Activated T-helper 1 cell treated with anti-CD3 and anti-CD28 coated beads, Interleukin-12 subunit alpha, Interleukin-12 subunit beta, Interleukin-2, Interleukin-4 antibody, amounts not matched to agents 30 ng/mL and 10 ng/mL and 1 ng/mL, durations not matched to agents 14 hours and 24 hours and 36 hours (primary cell): ENCODE measurements around the gene HHAT. TPM values are rescaled to one million over a fixed set of nuclear protein-coding genes. Genes with fewer than 3 reads are reported as not detected.

Experiments
- DNase-seq: peaks from one replicate; pipeline ENCODE4 v3.0.0; 2021; ENCODE audit warnings: low spot score
- H3K27ac Mint-ChIP-seq: one replicate; pipeline ENCODE4 v1.8.0; 2021; ENCODE audit warnings: mild to moderate bottlenecking, mixed read lengths
- H3K27me3 Mint-ChIP-seq: one replicate; pipeline ENCODE4 v1.8.0; 2022; ENCODE audit warnings: mild to moderate bottlenecking, moderate library complexity, mixed read lengths; ENCODE audit not compliant: insufficient read depth
- H3K36me3 Mint-ChIP-seq: one replicate; pipeline ENCODE4 v1.8.0; 2021; ENCODE audit warnings: low read depth, mixed read lengths
- H3K4me1 Mint-ChIP-seq: one replicate; pipeline ENCODE4 v1.8.0; 2021; ENCODE audit warnings: low read depth, mixed read lengths
- H3K4me3 Mint-ChIP-seq: one replicate; pipeline ENCODE4 v1.8.0; 2021; ENCODE audit warnings: mild to moderate bottlenecking, moderate library complexity, mixed read lengths
- H3K9me3 Mint-ChIP-seq: one replicate; pipeline ENCODE4 v1.8.0; 2021; ENCODE audit warnings: mixed read lengths
- intact Hi-C: fragments of 100-400 bp; cut with micrococcal nuclease; formaldehyde crosslinking; loops from one replicate; pipeline ENCODE4 v1.15.1; 2024
- total RNA-seq: library from RNA; stranded (reverse); gene quantifications from 2 replicates; pipeline ENCODE4 v1.2.3, GENCODE V29; 2022

Gene HHAT
- total RNA-seq, 1 donor from 2014 or later = 0.67 TPM

DNA sequence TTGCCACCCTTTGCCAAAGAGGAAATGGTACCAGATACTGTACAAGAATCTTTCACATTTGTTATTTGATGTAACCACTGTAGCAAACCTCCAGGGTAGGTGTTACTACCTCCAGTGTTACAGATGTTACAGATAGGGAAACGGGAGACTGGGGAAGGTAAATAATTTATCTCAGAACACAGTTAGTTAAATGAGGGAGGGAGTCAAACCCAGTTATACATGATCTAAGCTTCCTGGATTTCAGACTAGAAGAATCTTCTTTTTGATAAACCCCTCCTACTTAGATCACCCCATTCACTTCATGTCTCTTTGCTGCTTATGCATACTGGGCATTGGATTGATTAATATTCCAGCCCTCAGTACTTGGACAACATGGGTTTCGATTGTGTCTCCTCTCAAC is 276.4 kb downstream of the HHAT start:
- Mint-ChIP-seq H3K27me3 (peaks cover 4% of the 10 kb centered on the region), H3K36me3 (no peaks in the 10 kb centered on the region), H3K27ac (no peak overlapping the region), H3K4me1 (no peaks in the 10 kb centered on the region), H3K9me3 (no peaks in the 10 kb centered on the region), H3K4me3 (no peak overlapping the region)
- no peak for DNase-seq
- intact Hi-C loops = no loop called here

DNA sequence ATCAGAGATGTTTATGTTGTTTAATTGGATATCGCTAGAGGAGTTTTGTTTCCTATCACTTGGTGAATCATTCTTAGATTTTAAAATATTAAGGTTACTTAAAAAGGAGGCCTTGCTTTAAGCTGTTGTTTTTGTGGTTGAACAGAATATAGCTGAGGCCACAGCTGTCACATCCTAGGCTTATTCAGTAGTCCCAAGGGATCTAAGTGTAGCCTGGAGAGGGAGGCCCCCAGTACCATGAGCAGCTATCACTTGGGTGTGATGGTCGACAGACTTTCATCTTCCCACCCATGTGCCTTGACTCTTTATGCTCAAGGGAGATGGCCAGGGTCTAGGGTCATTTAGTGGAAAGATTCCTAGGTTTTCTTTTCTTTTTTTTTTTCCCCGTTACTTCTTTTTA is 278.7 kb downstream of the HHAT start:
- DNase-seq = no peak
- Mint-ChIP-seq H3K9me3 (no peaks in the 10 kb centered on the region), H3K4me3 (no peak overlapping the region), H3K4me1 (no peaks in the 10 kb centered on the region), H3K36me3 (no peaks in the 10 kb centered on the region), H3K27me3 (peaks cover 2% of the 10 kb centered on the region), H3K27ac (no peak overlapping the region)
- intact Hi-C loops = no loop called here

DNA sequence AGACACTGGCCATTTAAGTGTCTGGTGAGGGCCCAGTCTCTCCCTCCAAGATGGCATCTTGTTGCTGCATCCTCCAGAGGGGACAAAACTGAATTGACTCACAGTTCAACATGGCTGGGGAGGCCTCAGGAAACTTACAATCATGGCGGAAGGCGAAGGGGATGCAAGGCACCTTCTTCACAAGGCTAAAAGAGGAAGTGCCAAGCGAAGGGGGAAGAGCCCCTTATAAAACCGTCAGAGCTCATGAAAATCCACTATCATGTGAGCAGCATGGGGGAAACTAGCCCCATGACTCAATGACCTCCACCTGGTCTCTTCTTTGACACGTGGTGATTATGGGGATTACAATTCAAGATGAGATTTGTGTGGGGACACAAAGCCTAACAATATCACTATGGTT is 280.1 kb downstream of the HHAT start:
- no peak overlapping the region for H3K4me3 Mint-ChIP-seq
- no peak overlapping the region for H3K27ac Mint-ChIP-seq
- no peaks in the 10 kb centered on the region for H3K9me3 Mint-ChIP-seq
- intact Hi-C loops = no loop called here
- DNase-seq = no peak
- no peaks in the 10 kb centered on the region for H3K36me3 Mint-ChIP-seq
- H3K4me1 Mint-ChIP-seq = no peaks in the 10 kb centered on the region
- H3K27me3 Mint-ChIP-seq = peaks cover 2% of the 10 kb centered on the region

DNA sequence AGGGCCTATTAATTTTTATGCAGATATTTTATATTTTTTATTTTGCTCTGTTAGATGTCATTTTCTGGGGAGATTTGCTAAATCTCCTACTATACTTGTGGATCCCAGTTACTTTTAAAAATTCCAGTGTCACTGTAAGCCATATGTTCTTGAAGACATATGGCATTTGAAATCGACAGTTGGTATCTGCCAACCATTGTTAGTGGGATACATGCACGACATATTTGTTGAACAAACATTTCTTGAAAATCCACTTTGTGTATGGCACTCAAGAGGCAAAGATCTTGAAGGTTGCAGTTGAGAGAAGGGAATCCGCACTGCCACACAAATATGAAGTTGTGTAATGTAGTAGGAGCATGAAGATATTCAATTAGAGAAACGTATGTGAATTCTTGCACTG is 287.7 kb downstream of the HHAT start:
- Mint-ChIP-seq H3K9me3 (no peaks in the 10 kb centered on the region), H3K27ac (no peak overlapping the region), H3K4me1 (no peaks in the 10 kb centered on the region), H3K36me3 (no peaks in the 10 kb centered on the region), H3K4me3 (no peak overlapping the region), H3K27me3 (peaks cover 2% of the 10 kb centered on the region)
- intact Hi-C loops = no loop called here
- no peak for DNase-seq

DNA sequence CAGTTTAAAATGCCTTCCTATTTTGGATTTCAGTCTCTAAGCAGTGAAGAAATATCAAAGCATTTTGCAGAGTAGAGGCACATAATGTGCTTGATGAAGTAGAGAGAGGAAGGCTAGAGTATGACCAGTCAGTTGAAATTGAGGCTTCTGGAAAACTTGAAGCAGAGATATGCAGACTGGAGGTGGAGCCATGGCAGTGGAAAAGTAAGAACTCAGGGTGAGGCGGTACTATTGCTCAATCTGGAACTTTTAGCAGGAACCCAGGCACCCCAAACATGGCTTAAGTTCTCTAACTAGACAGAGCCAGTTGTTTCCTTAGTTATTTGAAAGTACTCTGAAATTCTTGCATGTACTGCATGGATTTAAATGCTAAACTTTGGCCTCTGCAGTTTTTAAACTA is 288.6 kb downstream of the HHAT start:
- H3K27me3 Mint-ChIP-seq = peaks cover 2% of the 10 kb centered on the region
- intact Hi-C loops = no loop called here
- H3K9me3 Mint-ChIP-seq = no peaks in the 10 kb centered on the region
- H3K36me3 Mint-ChIP-seq = no peaks in the 10 kb centered on the region
- DNase-seq = no peak
- H3K4me1 Mint-ChIP-seq = no peaks in the 10 kb centered on the region
- no peak overlapping the region for H3K27ac Mint-ChIP-seq
- H3K4me3 Mint-ChIP-seq = no peak overlapping the region

DNA sequence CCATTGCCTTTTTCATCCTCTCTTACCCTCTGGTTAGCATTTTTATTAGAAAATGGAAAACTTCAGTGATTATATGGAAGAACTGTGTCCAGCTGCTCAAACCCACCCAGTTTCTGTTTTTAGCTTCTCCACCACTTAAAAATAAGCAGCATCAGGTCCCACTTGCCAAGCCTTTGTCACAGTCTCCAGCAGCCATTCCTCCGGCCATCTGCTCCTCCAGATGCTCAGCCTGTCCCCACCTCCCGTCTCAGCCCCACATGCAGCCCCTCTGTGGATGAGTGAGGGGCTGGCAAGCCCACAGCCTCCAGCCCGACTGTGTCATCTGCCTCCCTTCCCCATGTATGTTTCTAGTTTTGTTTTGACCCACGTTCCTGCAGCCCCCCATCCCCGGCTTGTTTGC is 289.7 kb downstream of the HHAT start:
- no peak for DNase-seq
- Mint-ChIP-seq H3K36me3 (no peaks in the 10 kb centered on the region), H3K9me3 (no peaks in the 10 kb centered on the region), H3K27me3 (peaks cover 2% of the 10 kb centered on the region), H3K4me3 (no peak overlapping the region), H3K4me1 (no peaks in the 10 kb centered on the region), H3K27ac (no peak overlapping the region)
- intact Hi-C loops = no loop called here

DNA sequence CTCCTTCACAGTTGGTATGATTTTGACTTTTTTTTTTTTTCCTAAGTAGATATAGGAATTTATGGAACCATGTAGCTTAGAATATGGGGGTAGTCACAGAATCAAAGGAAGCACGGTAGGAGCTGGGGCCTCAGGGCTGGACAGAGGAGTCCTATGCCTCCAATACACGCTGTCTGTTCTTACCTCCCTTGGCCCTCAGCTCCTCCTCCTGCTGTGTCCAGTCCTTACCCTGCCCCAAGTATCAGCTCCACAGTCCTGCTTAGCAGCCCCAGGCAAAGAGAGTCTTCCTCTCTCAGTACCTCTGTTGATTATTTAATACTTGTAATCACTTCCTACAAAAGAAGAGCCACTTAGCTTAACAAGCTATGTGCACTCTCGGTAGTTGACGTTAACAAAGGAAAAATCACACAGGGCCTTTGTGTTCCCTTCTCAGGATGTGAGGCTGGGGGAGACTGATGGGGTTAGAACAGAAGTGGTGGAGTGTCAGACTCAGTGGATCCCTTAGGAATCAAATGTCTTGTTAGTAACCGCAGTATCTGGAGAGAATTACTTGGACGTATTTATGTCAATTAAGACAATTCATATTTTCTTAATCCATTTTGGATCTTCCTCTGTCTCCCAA is 292.3 kb downstream of the HHAT start:
- peaks cover 2% of the 10 kb centered on the region for H3K27me3 Mint-ChIP-seq
- DNase-seq = no peak
- no peak overlapping the region for H3K4me3 Mint-ChIP-seq
- no peaks in the 10 kb centered on the region for H3K9me3 Mint-ChIP-seq
- no peaks in the 10 kb centered on the region for H3K4me1 Mint-ChIP-seq
- H3K36me3 Mint-ChIP-seq = no peaks in the 10 kb centered on the region
- H3K27ac Mint-ChIP-seq = no peak overlapping the region
- intact Hi-C loops = no loop called here

DNA sequence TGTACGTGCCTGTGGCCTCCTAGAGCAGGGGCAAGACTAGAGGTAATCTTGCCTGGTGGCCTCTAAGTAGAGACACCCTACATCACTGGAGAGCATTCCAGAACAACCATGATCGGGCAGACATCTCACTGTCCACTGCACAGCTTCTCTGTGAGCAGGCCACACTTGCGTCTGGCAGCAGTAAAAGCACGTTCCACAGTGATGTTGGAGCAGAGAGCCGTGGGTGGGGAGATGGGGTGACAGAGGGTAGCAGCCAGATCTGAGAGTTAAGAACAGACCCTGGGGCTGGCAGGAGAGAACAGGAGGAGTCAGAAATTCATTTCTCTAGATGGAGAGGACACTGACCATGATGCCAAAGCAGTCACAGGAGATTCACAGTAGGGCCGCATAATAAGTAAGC is 293.0 kb downstream of the HHAT start:
- Mint-ChIP-seq H3K27me3 (peaks cover 2% of the 10 kb centered on the region), H3K4me3 (no peak overlapping the region), H3K27ac (no peak overlapping the region), H3K9me3 (no peaks in the 10 kb centered on the region), H3K4me1 (no peaks in the 10 kb centered on the region), H3K36me3 (no peaks in the 10 kb centered on the region)
- no peak for DNase-seq
- intact Hi-C loops = no loop called here

DNA sequence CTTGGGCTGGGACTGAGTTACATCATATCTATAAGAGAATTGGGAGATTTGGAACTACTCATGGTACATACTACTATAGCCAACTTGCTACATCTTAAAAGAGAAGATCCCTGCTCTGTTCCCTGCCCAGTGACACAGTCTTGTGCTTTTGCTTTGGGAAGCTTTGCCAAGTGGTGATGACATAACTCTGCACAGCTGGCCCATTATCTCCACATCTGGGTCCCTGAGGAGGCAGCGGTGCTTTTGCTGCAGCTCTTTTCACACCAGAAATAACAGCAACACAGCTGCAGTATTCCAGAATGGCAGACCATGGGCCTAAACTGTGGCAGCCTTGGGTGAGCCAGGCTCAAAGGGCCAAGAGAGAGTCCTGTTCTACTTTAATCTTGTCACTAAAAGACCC is 296.0 kb downstream of the HHAT start:
- H3K27ac Mint-ChIP-seq = no peak overlapping the region
- DNase-seq = no peak
- no peaks in the 10 kb centered on the region for H3K9me3 Mint-ChIP-seq
- H3K27me3 Mint-ChIP-seq = no peaks in the 10 kb centered on the region
- H3K4me3 Mint-ChIP-seq = no peak overlapping the region
- no peaks in the 10 kb centered on the region for H3K4me1 Mint-ChIP-seq
- intact Hi-C loops = no loop called here
- no peaks in the 10 kb centered on the region for H3K36me3 Mint-ChIP-seq

DNA sequence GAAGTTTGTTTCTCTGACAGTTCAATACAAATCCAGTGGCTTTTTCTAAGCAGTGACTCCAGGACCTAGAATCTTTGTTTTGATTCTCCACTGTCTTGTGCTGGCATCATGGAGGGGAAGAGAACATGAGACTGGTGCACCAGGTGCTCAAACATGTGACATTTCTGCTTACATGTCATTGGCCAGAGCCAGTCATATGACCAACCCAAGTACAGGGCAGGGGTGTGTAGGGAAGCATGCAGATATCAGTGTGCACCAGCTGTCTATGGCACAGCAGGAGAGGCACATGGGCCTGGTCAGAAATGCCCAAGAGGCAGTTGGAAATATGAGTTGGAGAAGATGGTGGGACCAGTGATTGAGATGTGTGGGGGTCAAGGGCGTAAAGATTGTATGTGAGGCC is 297.0 kb downstream of the HHAT start:
- Mint-ChIP-seq H3K27ac (no peak overlapping the region), H3K36me3 (no peaks in the 10 kb centered on the region), H3K4me3 (no peak overlapping the region), H3K9me3 (no peaks in the 10 kb centered on the region), H3K27me3 (no peaks in the 10 kb centered on the region), H3K4me1 (no peaks in the 10 kb centered on the region)
- DNase-seq = no peak
- intact Hi-C loops = no loop called here

DNA sequence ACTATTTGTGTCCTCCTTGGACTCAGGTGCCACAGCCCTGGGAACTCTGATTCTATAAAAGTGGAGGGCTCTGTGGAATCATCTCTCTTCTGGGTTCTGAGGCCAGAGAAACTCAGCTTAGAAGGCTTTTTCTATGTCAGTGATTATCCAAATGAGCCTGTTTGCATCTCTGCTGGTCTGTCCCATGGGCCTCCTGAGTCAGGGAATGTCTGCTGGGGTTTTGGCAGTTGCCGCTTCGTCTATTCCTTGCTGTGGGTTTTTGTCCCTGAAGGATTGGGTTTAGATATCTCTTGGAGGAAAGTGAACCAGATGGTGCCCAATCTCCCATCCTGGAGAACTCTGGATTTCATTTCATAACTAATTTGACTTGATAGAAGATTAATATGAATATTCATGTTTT is 297.6 kb downstream of the HHAT start:
- no peaks in the 10 kb centered on the region for H3K4me1 Mint-ChIP-seq
- no peak for DNase-seq
- intact Hi-C loops = no loop called here
- no peaks in the 10 kb centered on the region for H3K9me3 Mint-ChIP-seq
- no peak overlapping the region for H3K4me3 Mint-ChIP-seq
- no peaks in the 10 kb centered on the region for H3K36me3 Mint-ChIP-seq
- H3K27me3 Mint-ChIP-seq = no peaks in the 10 kb centered on the region
- no peak overlapping the region for H3K27ac Mint-ChIP-seq

DNA sequence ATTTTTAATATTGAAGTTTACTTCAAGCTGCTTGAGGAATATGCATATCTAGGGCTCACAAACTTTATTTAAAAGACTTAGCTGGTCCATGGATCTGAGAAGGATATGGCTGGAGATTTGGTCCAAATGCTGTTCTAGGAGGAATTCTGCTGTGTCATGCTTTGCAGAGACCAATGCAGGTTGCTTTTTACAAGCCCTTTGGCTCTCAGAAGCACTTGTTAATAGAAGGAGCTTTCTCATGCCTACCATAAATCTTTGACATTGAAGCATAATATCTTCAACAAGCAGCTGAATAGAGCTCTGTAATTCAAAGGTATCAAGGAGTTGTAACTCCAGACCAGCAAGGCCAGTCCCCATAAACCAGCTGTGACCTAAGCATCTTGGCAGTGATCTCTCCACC is 299.1 kb downstream of the HHAT start:
- Mint-ChIP-seq H3K9me3 (no peaks in the 10 kb centered on the region), H3K4me3 (no peak overlapping the region), H3K27ac (no peak overlapping the region), H3K36me3 (no peaks in the 10 kb centered on the region), H3K27me3 (peaks cover 2% of the 10 kb centered on the region), H3K4me1 (no peaks in the 10 kb centered on the region)
- intact Hi-C loops = no loop called here
- no peak for DNase-seq

DNA sequence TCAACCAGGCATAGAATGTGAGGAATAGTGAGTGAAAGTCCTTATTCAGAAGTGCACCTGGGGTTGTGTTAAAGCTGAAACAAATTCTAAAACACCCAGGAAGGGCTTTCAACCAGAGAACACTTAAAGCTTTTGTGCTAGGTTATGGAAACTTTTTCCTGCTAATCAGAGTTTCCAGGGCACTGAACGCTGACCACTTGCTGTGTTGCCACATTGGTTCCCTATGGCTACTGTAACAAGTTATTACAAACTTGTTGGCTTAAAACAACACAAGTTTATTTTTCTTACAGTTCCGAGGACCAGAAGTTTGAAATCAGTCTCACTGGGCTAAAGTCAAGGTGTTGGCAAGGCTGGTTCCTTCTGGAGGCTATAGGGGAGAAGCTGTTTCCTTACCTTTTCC is 300.6 kb downstream of the HHAT start:
- no peaks in the 10 kb centered on the region for H3K36me3 Mint-ChIP-seq
- no peaks in the 10 kb centered on the region for H3K9me3 Mint-ChIP-seq
- H3K27me3 Mint-ChIP-seq = peaks cover 2% of the 10 kb centered on the region
- no peaks in the 10 kb centered on the region for H3K4me1 Mint-ChIP-seq
- no peak overlapping the region for H3K4me3 Mint-ChIP-seq
- intact Hi-C loops = no loop called here
- no peak for DNase-seq
- H3K27ac Mint-ChIP-seq = no peak overlapping the region

DNA sequence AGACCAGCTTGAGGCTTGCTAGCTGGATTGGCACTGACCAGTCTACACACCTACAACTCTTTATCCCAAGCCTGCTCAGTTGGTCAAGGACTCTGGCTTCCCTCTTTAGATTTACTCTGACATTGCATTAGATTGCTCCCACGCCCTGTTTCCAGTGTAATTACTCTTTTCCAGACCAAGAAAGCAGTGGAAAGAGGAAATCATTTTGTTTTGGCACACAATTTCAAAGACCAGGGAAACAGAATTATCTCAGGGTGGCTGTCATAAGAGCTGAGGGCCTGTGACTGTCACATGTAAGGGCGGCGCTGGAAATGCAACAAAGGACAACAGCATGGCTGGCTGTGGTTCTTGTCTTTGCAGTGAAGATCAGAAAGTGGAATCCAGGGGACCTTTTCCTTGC is 302.7 kb downstream of the HHAT start:
- Mint-ChIP-seq H3K4me1 (no peaks in the 10 kb centered on the region), H3K9me3 (no peaks in the 10 kb centered on the region), H3K27ac (no peak overlapping the region), H3K36me3 (no peaks in the 10 kb centered on the region), H3K4me3 (no peak overlapping the region), H3K27me3 (peaks cover 4% of the 10 kb centered on the region)
- DNase-seq = no peak
- intact Hi-C loops = no loop called here
